DND-41 (cell line): ENCODE measurements around the gene ZNF813.
"Not testable (repeated sequence)": the region's sequence is repeated elsewhere in the genome, so short reads cannot be mapped to it uniquely, and the experiment has no call there.

Experiments
- ATAC-seq: fragments of 200-7000 bp; cut with Tn5 transposase; 3 replicates; pipeline ENCODE4 v1.9.1; 2021; ENCODE audit warnings: low read depth; ENCODE audit not compliant: insufficient read depth
- DNase-seq: peaks from one replicate; pipeline ENCODE4 v3.0.0-alpha.2; 2020
- H2AFZ ChIP-seq: 2 replicates; pipeline ENCODE4 v1.6.0; 2012; ENCODE audit warnings: low read depth, low read length
- H3K27ac ChIP-seq: 2 replicates; pipeline ENCODE4 v1.5.1; 2012; ENCODE audit warnings: low read length, inconsistent platforms
- H3K27me3 ChIP-seq: fragments of 200-600 bp; sonication (generic); 2 replicates; pipeline ENCODE4 v1.6.0; 2012; ENCODE audit warnings: low read length, mild to moderate bottlenecking, inconsistent platforms; ENCODE audit not compliant: insufficient read depth, poor library complexity
- H3K36me3 ChIP-seq: 2 replicates; pipeline ENCODE4 v1.5.1; 2012; ENCODE audit warnings: low read length, inconsistent platforms; ENCODE audit not compliant: insufficient read depth
- H3K4me1 ChIP-seq: 2 replicates; pipeline ENCODE4 v1.5.1; 2012; ENCODE audit warnings: mild to moderate bottlenecking, low read length; ENCODE audit not compliant: insufficient read depth
- H3K4me2 ChIP-seq: 2 replicates; pipeline ENCODE4 v1.6.0; 2012; ENCODE audit warnings: mild to moderate bottlenecking, moderate library complexity, low read length, inconsistent platforms; ENCODE audit not compliant: insufficient read depth
- H3K4me3 ChIP-seq, 2 experiments: fragments of 200-600 bp in 1 of 2; shearing (Covaris generic) in 1 of 2; 2 replicates each; pipeline ENCODE4 v1.5.1; 2012 to 2016; ENCODE audit warnings: inconsistent platforms in 2 of 2, low read length in 2 of 2, mild to moderate bottlenecking in 2 of 2, low read depth in 1 of 2, moderate library complexity in 1 of 2
- H3K79me2 ChIP-seq: 2 replicates; pipeline ENCODE4 v1.6.0; 2012; ENCODE audit warnings: low read length, inconsistent platforms; ENCODE audit not compliant: insufficient read depth
- H3K9ac ChIP-seq: 2 replicates; pipeline ENCODE4 v1.6.0; 2012; ENCODE audit warnings: low read depth, mild to moderate bottlenecking, inconsistent platforms, low read length, moderate library complexity
- H3K9me3 ChIP-seq: 2 replicates; pipeline ENCODE4 v1.5.1; 2012; ENCODE audit warnings: low read length, moderate library complexity, mild to moderate bottlenecking, inconsistent platforms; ENCODE audit not compliant: insufficient read depth, severe bottlenecking
- H4K20me1 ChIP-seq: 2 replicates; pipeline ENCODE4 v1.6.0; 2012; ENCODE audit warnings: low read length; ENCODE audit not compliant: insufficient read depth
- EZH2 ChIP-seq: IDR thresholded peaks from 3 replicates; pipeline ENCODE4 v1.6.1; 2012; ENCODE audit warnings: borderline replicate concordance, low read depth, mild to moderate bottlenecking, moderate library complexity, low read length, inconsistent platforms; ENCODE audit not compliant: severe bottlenecking
- TF ChIP-seq, protein P1 (sequence below): IDR thresholded peaks from 2 replicates; pipeline ENCODE4 v1.5.1; 2012; ENCODE audit warnings: borderline replicate concordance, low read length, moderate library complexity, mild to moderate bottlenecking; ENCODE audit not compliant: poor library complexity, severe bottlenecking; ENCODE audit errors: extremely low read depth

Gene ZNF813

DNA sequence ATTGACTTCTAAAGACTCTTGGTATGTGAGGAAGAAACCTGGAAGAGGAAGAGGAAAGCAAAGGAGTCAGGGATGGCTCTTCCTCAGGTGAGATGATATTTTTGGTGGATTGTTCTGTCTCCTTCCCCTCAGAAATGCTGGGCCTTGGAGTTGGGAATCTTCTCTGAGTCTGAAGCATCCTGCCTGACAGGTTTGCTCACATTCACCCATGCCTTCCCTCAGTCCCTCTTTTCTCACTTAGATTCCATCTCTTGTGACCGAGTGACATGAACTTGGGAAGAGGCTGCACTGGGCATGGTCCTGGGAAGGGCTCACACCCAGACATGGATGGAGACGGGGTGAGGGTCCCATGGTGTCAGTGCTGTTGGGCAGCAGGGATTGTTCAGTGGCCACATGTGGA is 16.2 kb downstream of the ZNF813 start:
- Histone ChIP-seq H3K9me3 (peaks cover 26% of the 10 kb centered on the region), H3K36me3 (peaks cover 62% of the 10 kb centered on the region)
- not testable (repeated sequence) for H3K9ac ChIP-seq, DNase-seq, H3K4me2 ChIP-seq, H3K79me2 ChIP-seq, H3K27ac ChIP-seq, H3K4me1 ChIP-seq, ATAC-seq, H3K4me3 ChIP-seq, H2AFZ ChIP-seq, H4K20me1 ChIP-seq, H3K27me3 ChIP-seq

- no peak for ATAC-seq
- no peak overlapping the region for H3K4me3 ChIP-seq
- H3K4me1 ChIP-seq = no peaks in the 10 kb centered on the region
- no peak overlapping the region for H3K4me2 ChIP-seq
- no peak for DNase-seq
- H2AFZ ChIP-seq = no peak overlapping the region
- H3K36me3 ChIP-seq = peaks cover 67% of the 10 kb centered on the region
- peaks cover 6% of the 10 kb centered on the region; the same call in 1 of the 2 replicates for H3K79me2 ChIP-seq
- H4K20me1 ChIP-seq = no peaks in the 10 kb centered on the region
- H3K9ac ChIP-seq = no peak overlapping the region
- H3K27ac ChIP-seq = no peak overlapping the region
- H3K9me3 ChIP-seq = peaks cover 16% of the 10 kb centered on the region
- H3K27me3 ChIP-seq = no peaks in the 10 kb centered on the region
- TF ChIP-seq EZH2 = no peak
- TF ChIP-seq, protein P1, sequence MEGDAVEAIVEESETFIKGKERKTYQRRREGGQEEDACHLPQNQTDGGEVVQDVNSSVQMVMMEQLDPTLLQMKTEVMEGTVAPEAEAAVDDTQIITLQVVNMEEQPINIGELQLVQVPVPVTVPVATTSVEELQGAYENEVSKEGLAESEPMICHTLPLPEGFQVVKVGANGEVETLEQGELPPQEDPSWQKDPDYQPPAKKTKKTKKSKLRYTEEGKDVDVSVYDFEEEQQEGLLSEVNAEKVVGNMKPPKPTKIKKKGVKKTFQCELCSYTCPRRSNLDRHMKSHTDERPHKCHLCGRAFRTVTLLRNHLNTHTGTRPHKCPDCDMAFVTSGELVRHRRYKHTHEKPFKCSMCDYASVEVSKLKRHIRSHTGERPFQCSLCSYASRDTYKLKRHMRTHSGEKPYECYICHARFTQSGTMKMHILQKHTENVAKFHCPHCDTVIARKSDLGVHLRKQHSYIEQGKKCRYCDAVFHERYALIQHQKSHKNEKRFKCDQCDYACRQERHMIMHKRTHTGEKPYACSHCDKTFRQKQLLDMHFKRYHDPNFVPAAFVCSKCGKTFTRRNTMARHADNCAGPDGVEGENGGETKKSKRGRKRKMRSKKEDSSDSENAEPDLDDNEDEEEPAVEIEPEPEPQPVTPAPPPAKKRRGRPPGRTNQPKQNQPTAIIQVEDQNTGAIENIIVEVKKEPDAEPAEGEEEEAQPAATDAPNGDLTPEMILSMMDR = no peak
Observed at GRCh38 chr19:53485046-53486004, 17.8 kb downstream of the ZNF813 start.

- Histone ChIP-seq H3K4me1 (no peaks in the 10 kb centered on the region), H3K27ac (no peak overlapping the region), H2AFZ (no peak overlapping the region), H3K36me3 (peaks cover 65% of the 10 kb centered on the region), H3K4me3 (no peak overlapping the region), H3K4me2 (no peak overlapping the region), H3K9ac (no peak overlapping the region), H4K20me1 (no peaks in the 10 kb centered on the region), H3K9me3 (peaks cover 2% of the 10 kb centered on the region), H3K27me3 (no peaks in the 10 kb centered on the region), H3K79me2 (no peaks in the 10 kb centered on the region)
- ATAC-seq (no peak), DNase-seq (no peak)
- no peak for TF ChIP-seq EZH2
- TF ChIP-seq, protein P1 = no peak
Observed at GRCh38 chr19:53492153-53492552, 24.6 kb downstream of the ZNF813 start.

GRCh38 chr19:53497311-53498023 is 29.9 kb downstream of the ZNF813 start:
- not testable (repeated sequence) for H3K27me3 ChIP-seq, H3K9ac ChIP-seq, H3K4me1 ChIP-seq, DNase-seq, H3K4me3 ChIP-seq, H3K79me2 ChIP-seq, H4K20me1 ChIP-seq, H2AFZ ChIP-seq, H3K9me3 ChIP-seq, H3K27ac ChIP-seq, H3K4me2 ChIP-seq
- ATAC-seq = 0 out of 3 replicates have a peak, but pooled peaks have one; percentile 9
- peaks cover 12% of the 10 kb centered on the region; the same call in 1 of the 2 replicates for H3K36me3 ChIP-seq

- H2AFZ ChIP-seq, H3K9me3 ChIP-seq, H3K9ac ChIP-seq, DNase-seq, ATAC-seq, H3K4me2 ChIP-seq, H3K4me1 ChIP-seq, H3K36me3 ChIP-seq, H3K4me3 ChIP-seq, H4K20me1 ChIP-seq, H3K79me2 ChIP-seq, H3K27me3 ChIP-seq, H3K27ac ChIP-seq: not testable (repeated sequence)
Observed at GRCh38 chr19:53498024-53498395, 30.5 kb downstream of the ZNF813 start.

DNA sequence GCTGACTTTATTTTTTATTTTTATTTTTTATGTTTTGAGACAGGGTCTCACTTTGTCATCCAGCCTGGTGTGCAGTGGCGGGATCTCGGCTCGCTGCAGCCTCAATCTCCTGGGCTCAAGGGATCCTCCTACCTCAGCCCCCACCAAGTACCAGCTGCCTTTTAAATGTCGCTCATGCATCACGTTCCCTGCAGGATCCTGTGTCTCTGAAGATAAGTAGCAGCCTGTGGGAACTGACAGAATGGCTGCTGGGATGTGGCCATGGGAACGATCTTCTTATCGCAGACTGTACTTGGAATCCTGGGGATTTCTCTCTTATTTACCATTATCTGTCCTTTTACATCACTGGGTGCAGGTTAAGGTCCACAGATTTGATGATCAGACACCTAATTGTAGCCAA is 35.6 kb downstream of the ZNF813 start:
- H3K27ac ChIP-seq, DNase-seq: not testable (repeated sequence)

More for the DNA sequence above, 35.6 kb downstream of the ZNF813 start:
- not testable (repeated sequence) for H3K4me1 ChIP-seq, H3K4me3 ChIP-seq, H2AFZ ChIP-seq, H3K79me2 ChIP-seq, H4K20me1 ChIP-seq, H3K9ac ChIP-seq, ATAC-seq, H3K27me3 ChIP-seq, H3K9me3 ChIP-seq, H3K36me3 ChIP-seq, H3K4me2 ChIP-seq
